Activated CD8-positive, alpha-beta memory T cell treated with anti-CD3 and anti-CD28 coated beads, Interleukin-2, amount 50 U/mL, for 24 hours (primary cell): Measurements from ENCODE around the gene ENTPD1.
A peak's percentile ranks its signal among the peaks of the same experiment; 100 is the strongest.
"Not testable (repeated sequence)": the region's sequence is repeated elsewhere in the genome, so short reads cannot be mapped to it uniquely, and the experiment has no call there.

Experiments used
- DNase-seq: peaks from one replicate; pipeline ENCODE4 v3.0.0-alpha.2; 2020; ENCODE audit errors: extremely low read depth

ENTPD1 gene

DNA sequence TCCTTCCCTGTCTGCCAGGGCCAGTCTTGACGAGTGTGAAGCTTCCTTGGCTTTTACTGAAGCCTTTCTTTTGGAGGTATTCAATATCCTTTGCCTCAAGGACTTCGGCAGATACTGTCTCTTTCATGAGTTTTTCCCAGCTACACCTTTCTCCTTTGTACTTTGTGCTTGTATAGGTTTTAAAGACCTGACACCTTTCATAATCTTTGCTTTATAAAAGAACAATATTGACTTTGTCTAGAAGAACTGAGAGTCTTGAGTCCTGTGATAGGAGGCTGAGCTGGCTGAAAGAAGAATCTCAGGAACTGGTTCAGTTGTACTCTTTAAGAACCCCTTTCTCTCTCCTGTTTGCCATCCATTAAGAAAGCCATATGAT, 110.5 kb downstream of the ENTPD1 start:
- DNase-seq = no peak

DNA sequence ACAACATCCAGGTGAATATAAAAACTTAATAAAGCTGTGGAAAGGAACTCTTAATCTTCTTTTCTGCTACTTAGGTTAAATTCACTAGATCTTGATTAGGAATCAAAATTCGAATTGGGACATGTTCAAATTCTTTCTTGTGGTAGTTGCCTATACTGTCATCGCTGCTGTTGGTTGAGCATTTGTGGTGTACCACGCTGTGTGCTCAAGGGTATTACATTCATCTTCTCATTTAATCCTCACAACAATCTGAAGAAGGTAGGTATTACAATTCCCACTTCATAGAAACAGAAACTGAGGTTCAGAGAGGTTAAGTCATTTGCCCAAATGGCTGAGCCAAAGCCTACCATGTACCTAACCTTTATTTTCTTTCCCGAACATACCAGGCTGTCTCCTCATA, 111.9 kb downstream of the ENTPD1 start:
- no peak for DNase-seq

DNA sequence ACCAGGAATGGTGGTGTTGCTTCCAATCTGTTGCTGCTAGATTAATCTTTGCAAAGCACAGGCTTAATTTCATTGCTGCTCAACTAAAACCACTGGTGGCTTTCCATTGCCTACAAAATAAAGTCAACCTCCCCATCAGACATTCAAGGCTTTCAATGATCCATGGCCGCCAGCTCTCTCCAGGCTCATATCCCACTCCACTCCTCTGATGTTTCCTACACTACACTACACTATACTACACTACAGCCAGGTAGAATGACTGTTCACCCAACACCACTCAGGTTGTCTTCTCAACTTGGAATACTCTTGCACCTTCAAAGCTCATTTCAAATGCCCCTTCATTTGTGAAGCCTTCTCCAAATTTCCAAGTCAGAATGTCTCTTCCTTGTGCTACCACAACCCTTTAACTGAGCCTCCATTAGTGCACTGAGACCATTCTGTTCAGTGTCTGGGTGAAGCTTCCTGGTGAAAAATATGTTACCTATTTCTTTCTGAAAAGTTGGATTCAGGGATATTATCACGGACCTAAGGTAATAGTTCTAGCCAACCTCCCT, 116.3 kb downstream of the ENTPD1 start:
- no peak for DNase-seq

DNA sequence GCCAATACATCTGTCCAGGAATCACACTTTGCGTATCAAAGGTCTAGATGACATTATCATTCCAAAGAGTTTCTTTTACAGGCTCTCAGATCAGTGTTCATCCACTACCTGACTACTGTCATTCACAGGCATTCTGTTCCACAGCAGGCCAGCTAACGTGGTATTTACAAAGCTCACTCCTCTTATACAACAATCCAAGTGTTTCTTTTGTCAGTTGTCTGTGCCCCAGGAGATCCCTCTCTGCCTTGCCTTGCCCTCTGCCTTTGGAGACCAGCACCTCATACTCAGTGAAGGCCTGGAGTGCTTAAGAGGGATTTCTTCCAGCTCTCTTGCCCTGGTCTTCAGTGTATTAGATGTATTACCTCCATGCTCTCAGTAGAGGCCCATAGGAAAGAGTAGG, 117.2 kb downstream of the ENTPD1 start:
- no peak for DNase-seq

DNA sequence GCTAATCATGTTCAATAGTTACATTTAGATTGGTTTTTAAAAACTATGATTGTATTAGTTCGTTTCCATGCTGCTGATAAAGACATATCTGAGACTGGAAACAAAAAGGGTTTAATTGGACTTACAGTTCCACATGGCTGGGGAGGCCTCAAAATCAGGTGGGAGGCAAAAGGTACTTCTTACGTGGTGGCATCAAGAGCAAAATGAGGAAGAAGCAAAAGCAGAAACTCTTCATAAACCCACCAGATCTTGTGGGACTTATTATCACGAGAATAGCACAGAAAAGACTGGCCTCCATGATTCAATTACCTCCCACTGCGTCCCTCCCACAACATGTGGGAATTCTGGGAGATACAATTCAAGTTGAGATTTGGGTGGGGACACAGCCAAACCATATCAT, 117.7 kb downstream of the ENTPD1 start:
- no peak for DNase-seq

DNA sequence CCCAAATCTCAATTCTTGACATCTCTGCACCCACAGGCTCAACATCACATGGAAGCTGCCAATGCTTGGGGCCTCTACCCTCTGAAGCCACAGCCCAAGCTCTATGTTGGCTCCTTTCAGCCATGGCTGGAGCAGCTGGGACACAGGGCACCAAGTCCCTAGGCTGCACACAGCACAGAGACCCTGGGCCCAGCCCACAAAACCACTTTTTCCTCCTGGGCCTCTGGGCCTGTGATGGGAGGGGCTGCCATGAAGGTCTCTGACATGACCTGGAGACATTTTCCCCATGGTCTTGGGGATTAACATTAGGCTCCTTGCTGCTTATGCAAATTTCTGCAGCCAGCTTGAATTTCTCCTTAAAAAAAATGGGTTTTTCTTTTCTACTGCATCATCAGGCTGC, 118.8 kb downstream of the ENTPD1 start:
- not testable (repeated sequence) for DNase-seq

DNA sequence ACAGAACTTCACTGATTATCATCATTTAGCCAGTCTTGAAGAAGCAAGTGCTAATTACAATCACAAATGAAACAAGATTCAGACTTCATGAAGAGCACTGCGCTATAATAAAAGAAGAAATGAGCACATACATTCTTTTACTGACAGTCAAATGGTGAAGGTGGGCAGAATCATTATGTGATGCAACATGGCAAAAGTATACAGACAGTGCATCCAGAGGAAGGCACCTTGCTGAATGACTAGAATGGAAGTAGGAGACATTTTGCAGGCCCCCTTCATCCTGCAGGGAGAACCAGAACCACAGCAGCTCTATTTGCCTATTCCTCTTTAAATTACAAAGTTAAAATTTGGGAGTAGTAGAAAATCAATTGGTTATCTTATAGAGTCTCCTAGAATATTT, 120.8 kb downstream of the ENTPD1 start:
- DNase-seq = no peak

DNA sequence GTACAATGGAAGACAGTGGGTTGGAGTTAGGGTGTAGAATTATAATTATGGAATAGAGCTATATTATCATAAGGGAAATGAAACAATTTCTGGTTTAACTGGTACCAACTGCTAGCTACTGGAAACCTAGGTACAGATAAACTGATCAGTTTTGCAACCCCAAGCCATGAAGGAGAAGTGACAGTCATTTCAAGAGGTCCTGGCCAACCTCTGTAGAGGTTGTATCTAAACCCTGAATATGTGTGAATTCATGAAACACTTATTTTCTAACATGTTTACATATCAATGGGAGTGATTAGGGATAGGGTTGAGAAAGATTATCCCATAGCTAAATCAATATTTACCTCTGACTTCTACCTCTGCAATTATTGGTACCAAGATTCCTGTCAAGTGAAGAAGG, 121.9 kb downstream of the ENTPD1 start:
- DNase-seq = no peak

DNA sequence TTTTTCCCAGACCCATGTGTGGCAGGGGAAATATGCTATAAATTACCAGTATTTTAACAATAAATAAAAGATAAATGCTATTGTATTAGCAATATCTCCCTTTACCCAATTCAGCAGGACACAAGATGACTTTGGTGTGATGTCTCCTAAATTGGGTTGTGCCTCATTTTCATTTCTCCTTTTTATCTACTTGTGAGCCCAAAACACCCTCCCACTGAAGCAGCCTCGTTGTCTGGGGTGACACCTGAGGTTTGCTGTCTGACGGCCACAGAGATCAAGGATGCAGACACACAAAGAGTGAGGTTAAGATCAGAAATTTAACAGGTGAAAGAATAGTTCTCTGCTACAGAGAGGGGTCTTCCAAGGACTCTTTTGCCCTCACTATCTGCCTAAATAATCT, 124.7 kb downstream of the ENTPD1 start:
- no peak for DNase-seq

DNA sequence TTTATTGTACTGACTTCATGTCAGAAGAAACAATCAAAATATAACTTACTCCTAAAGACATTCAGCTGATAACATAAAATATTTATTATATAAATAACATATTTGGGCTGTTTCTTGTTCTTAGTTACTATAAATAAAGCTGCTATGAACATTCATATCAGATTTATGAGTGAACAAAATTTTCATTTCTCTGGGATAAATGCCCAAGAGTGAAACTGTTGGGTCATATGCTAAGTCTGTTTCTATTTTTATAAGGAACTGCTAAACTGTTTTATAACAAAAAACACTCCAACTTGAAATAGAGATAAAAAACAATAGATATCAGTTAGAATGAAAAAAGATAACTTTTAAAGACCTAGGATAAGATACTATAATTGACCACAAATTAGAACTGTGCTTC, 125.4 kb downstream of the ENTPD1 start:
- no peak for DNase-seq

DNA sequence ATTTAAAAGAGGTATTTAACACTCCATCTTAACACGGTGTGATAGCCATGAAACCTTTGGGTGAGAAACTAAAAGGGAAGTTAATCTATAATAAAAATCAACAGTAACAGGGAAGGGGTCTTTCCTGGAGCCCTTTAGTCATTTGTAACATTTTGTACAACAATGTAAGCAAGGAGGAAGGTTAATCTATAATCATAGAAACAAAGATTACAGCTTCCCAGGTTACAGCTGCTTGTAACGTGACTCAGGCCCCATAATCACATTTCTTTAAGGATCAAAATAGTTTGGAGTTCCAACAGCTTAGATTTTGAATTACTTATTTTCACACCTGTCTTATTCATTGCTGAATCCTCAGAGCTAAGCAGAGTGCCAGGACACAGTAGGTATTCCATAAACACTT, 133.9 kb downstream of the ENTPD1 start:
- DNase-seq = no peak

DNA sequence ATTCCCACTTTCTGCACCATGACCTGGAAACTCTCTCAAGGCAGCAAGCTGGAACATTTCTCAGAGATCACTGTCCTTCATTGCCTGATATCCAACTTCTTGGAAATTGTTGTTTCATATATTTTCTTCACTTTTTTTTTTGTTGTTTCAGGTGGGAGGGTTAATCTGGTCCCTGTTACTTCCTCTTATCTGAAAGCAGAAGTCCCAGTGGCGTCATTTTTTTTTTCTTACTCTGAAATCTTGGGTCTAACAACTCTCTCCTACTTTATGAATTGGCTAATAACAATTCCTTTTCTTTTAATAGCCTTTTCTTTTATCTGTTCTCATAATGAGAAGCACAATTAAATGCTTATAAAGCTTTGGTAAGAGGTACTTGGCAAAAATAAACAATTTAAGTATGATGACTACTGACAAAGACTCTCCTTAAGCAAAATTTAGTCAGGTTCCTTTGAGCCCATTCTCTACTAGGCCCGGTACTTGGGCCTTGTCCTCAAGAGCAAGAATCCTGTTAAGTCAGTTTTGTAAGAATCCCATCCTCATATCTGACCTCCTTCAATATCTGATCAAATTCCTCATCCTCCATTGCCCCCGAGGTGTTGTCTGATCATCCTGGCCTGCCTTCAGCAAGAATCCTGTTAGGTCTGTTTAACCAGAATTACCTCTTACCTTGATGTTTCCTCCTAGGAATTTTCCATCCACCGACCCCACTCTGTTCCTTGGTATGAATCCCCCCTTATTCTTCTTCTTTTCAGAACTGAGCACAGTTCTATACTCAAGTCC, 140.3 kb downstream of the ENTPD1 start:
- DNase-seq = no peak

DNA sequence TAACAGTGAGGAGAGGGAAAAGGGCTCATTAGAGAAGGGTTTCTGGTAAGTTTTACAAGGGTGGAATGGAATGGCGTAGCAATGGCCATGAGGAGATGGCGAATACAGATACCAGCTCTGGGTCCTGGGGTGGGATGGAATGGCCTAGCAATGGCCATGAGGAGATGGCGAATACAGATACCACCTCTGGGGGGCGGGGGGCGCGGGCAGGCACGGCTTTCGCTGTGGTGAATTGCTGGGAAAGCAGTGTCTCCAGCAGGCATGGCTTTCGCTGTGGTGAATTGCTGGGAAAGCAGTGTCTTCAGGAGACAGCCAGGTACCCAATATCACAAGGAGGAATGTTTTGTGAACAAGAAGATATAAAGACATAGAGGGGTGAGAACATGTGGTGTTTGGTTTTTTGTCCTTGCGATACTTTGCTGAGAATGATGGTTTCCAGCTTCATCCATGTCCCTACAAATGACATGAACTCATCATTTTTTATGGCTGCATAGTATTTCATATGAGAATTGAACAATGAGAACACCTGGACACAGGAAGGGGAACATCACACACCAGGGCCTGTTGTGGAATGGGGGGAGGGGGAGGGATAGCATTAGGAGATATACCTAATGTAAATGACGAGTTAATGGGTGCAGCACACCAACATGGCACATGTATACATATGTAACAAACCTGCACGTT, 150.1 kb downstream of the ENTPD1 start:
- not testable (repeated sequence) for DNase-seq

DNA sequence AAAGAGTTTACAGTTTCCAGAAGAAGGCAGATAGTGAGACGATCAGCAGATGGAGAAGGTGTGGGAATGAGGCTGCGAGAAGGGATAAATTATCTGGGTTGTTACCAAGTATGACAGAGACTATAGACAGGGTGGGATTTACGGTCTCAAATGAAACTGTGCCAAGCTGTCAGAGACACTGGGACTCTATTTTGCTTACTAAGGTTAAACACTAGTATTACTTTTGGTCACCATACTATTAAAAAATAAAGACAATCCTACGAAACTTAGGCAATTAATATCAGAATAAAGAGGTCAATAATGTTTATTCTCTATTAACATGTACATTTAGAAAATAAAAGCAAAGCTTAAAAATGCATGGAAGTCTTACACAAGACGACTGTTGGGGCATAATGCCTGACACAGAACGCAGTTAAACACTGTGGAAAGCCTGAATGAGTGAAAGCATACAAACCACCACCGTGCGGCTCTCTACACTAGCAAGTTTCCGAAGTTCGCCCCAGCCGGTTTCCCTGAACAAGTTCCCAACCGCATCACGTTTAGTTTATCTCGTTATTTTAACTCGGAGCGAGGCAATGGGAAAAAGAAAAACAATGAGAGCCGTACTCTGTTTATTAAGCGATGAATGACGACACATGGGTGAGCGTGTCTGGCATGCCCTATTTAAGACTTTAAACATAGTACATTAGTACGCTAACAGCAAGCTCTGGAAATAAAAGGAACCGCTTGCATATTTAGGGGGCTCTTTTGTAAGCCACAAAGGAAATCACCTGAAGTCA, 150.9 kb downstream of the ENTPD1 start:
- DNase-seq = peak; percentile 9

DNA sequence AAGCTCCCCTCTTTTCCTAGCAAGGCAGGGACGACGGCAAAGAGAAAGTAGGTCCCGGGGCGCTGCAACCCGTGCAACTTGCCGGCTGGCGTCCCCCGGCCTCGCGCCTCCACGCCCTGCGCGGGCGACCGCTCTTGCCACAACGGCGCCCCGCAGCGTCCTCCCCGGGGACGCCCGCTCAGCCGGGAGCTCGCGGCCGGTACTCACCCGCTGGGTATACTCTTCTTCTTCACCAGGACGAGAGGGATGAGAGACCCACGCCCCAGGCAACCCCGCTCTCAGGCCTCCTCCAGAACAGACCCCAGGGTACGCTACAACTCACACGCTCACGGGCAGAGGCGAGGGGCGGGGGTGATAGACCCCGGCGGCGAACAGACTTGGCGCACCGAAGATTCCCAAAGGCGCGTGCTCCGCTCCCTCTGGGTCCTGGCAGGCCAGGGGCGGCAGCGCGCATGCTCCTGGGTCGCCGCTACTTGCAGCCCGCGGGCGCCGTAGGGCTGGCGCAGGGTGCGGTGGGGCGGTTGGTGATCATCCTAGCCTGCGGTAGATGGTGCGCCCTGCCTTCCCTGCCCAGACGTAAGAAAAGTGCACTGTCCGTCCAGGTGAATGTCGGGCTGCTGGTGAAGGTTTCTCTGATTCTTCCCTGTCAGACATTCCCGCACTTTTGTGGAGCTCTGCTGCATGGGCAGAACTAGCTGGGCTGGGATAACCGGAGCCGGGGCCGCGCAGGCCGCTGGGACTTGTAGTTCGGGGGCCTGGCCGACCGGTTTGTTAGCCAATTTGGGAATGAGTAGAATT, 151.7 kb downstream of the ENTPD1 start, which contains the start of gene CC2D2B:
TSS of gene CC2D2B (plus strand) at position 520 of the 798 bp plus-strand sequence. CDS start 3,349 bp downstream, outside the sequence.
- peak; percentile 27 for DNase-seq

DNA sequence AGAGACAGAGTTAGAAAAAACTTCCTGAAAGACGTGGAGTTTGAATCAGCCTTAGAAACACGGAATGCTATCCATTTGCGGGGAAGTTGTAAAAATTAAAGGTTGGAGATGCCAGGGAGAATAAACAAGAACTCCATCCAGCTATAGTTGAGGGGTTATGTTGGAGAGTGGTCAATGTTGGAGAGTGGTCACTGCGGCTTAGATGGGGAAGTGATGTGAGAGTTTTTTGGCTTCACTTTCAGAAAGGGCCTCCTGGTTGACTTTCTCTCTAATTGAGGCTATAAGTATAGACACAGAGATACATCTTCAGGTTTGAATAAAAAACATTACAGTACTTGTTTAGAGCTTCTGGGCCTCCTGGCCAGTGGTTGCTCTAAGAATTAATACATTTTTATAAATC, 152.5 kb downstream of the ENTPD1 start:
- no peak for DNase-seq

DNA sequence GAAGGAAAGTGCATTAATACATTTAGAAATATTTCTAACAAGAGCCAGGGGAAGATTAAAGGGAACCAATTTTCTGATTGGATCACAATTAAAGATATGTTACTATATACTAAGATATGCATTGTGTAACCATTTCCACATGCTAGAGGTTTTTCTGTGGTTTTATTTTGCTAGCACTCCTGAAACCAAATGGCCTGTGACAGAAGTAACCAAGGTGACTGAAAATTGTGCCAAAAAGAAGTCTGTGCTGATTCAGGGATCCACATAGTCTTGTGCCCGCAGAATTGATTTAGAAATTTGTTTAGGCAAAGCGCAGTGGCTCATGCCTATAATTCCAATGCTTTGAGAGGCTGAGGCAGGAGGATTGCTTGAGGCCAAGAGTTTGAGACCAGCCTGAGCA, 153.6 kb downstream of the ENTPD1 start:
- DNase-seq = no peak

DNA sequence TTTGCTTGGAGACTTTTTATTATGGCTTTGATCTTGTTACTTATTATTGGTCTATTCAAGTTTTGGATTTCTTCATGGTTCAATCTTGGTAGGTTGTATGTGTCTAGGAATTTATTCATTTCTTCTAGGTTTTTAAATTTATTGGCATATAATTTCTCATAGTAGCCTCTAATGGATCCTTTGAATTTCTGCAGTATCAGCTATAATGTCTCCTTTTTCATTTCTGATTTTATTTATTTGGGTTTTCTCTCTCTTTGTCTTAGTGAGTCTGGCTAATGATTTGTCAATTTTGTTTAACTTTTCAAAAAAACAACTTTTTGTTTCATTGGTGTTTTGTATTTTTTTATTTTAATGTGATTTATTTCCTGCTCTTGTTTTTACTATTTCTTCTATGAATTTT, 160.1 kb downstream of the ENTPD1 start:
- DNase-seq = not testable (repeated sequence)
